GM10266 (cell line): Measurements from ENCODE around the gene TREX2.

ENCODE experiments used
- DNase-seq: peaks from one replicate; pipeline ENCODE4 v3.0.0; 2012; ENCODE audit errors: extremely low spot score
- CTCF ChIP-seq: IDR thresholded peaks from 2 replicates; pipeline ENCODE4 v1.5.1; 2012; ENCODE audit warnings: mild to moderate bottlenecking, low read depth; ENCODE audit not compliant: control insufficient read depth, insufficient read depth; ENCODE audit errors: missing control alignments

Gene TREX2

GRCh38 chrX:153447581-153447960 lies 1.7 kb upstream of the TREX2 start:
- DNase-seq = no peak
- TF ChIP-seq CTCF = no peak

- DNase-seq = no peak
- no peak for TF ChIP-seq CTCF
Measured at GRCh38 chrX:153446950-153447580, 1.2 kb upstream of the TREX2 start.

- no peak for DNase-seq
- TF ChIP-seq CTCF = no peak
Measured at GRCh38 chrX:153446636-153446936, 730 bp upstream of the TREX2 start.

GRCh38 chrX:153445106-153445855 lies 575 bp downstream of the TREX2 start:
- no peak for TF ChIP-seq CTCF
- DNase-seq = no peak

GRCh38 chrX:153444333-153445011 lies 1.4 kb downstream of the TREX2 start:
- TF ChIP-seq CTCF = no peak
- DNase-seq = no peak

GRCh38 chrX:153443476-153444332 lies 2.2 kb downstream of the TREX2 start:
- no peak for TF ChIP-seq CTCF
- DNase-seq = no peak
